H9 (cell line): ENCODE measurements around the gene ATRN. TPM values are rescaled to one million over a fixed set of nuclear protein-coding genes. Genes with fewer than 3 reads are reported as not detected.
A peak's percentile ranks its signal among the peaks of the same experiment; 100 is the strongest.

Experiments used
- DNase-seq: peaks from one replicate; pipeline ENCODE4 v3.0.0-alpha.2; 2017
- H2AFZ ChIP-seq: one replicate; pipeline ENCODE4 v1.6.1; 2013; ENCODE audit warnings: mild to moderate bottlenecking, low read length, control low read depth, moderate library complexity
- H2AK5ac ChIP-seq: 2 replicates; pipeline ENCODE4 v1.6.1; 2013; ENCODE audit warnings: low read length, control low read depth, mixed read lengths; ENCODE audit not compliant: insufficient read length
- H2BK120ac ChIP-seq: one replicate; pipeline ENCODE4 v1.6.1; 2013; ENCODE audit warnings: low read depth, mild to moderate bottlenecking, low read length, control low read depth, inconsistent platforms; ENCODE audit not compliant: poor library complexity, severe bottlenecking
- H2BK12ac ChIP-seq: 2 replicates; pipeline ENCODE4 v1.6.1; 2013; ENCODE audit warnings: low read length, control low read depth, mixed read lengths, low read depth; ENCODE audit not compliant: insufficient read length
- H2BK15ac ChIP-seq: 2 replicates; pipeline ENCODE4 v1.6.1; 2013; ENCODE audit warnings: low read depth, low read length, control low read depth
- H2BK20ac ChIP-seq: one replicate; pipeline ENCODE4 v1.6.1; 2013; ENCODE audit warnings: low read depth, mild to moderate bottlenecking, low read length, control low read depth, inconsistent platforms; ENCODE audit not compliant: poor library complexity, severe bottlenecking
- H2BK5ac ChIP-seq: 2 replicates; pipeline ENCODE4 v1.6.1; 2013; ENCODE audit warnings: low read length, control low read depth, mixed read lengths; ENCODE audit not compliant: insufficient read length
- H3K14ac ChIP-seq: 2 replicates; pipeline ENCODE4 v1.6.1; 2013; ENCODE audit warnings: low read length, control low read depth; ENCODE audit not compliant: insufficient read depth
- H3K18ac ChIP-seq: 2 replicates; pipeline ENCODE4 v1.6.1; 2013; ENCODE audit warnings: low read depth, mild to moderate bottlenecking, mixed read lengths, low read length, control low read depth; ENCODE audit not compliant: insufficient read length
- H3K23ac ChIP-seq: 2 replicates; pipeline ENCODE4 v1.6.1; 2013; ENCODE audit warnings: low read length, control low read depth, mixed read lengths, low read depth; ENCODE audit not compliant: insufficient read length
- H3K23me2 ChIP-seq: 2 replicates; pipeline ENCODE4 v1.6.1; 2013; ENCODE audit warnings: low read depth, mild to moderate bottlenecking, mixed read lengths, low read length, control low read depth; ENCODE audit not compliant: insufficient read length, poor library complexity, severe bottlenecking
- H3K27ac ChIP-seq: 2 replicates; pipeline ENCODE4 v1.5.1; 2013; ENCODE audit warnings: low read length, control low read depth, mixed read lengths, low read depth; ENCODE audit not compliant: insufficient read length
- H3K27me3 ChIP-seq: 2 replicates; pipeline ENCODE4 v1.6.1; 2013; ENCODE audit warnings: low read length, control low read depth, inconsistent platforms; ENCODE audit not compliant: insufficient read depth
- H3K4ac ChIP-seq: 2 replicates; pipeline ENCODE4 v1.6.1; 2013; ENCODE audit warnings: low read depth, mild to moderate bottlenecking, control low read depth, inconsistent platforms, low read length, moderate library complexity
- H3K4me1 ChIP-seq: 2 replicates; pipeline ENCODE4 v1.6.1; 2013; ENCODE audit warnings: low read length, control low read depth, inconsistent platforms; ENCODE audit not compliant: insufficient read depth
- H3K4me2 ChIP-seq: 2 replicates; pipeline ENCODE4 v1.6.1; 2013; ENCODE audit warnings: low read length, control low read depth, mixed read lengths; ENCODE audit not compliant: insufficient read length, insufficient read depth
- H3K56ac ChIP-seq: 2 replicates; pipeline ENCODE4 v1.6.1; 2013; ENCODE audit warnings: low read depth, mild to moderate bottlenecking, mixed read lengths, low read length, control low read depth; ENCODE audit not compliant: insufficient read length
- H3K79me1 ChIP-seq: 2 replicates; pipeline ENCODE4 v1.6.1; 2013; ENCODE audit warnings: low read depth, mild to moderate bottlenecking, moderate library complexity, low read length, control low read depth, inconsistent platforms; ENCODE audit not compliant: insufficient read depth, poor library complexity, severe bottlenecking
- H3K79me2 ChIP-seq: 2 replicates; pipeline ENCODE4 v1.6.1; 2013; ENCODE audit warnings: low read length, control low read depth, inconsistent platforms; ENCODE audit not compliant: insufficient read depth
- H3K9ac ChIP-seq: 2 replicates; pipeline ENCODE4 v1.6.1; 2013; ENCODE audit warnings: low read length, control low read depth, mixed read lengths; ENCODE audit not compliant: insufficient read length; ENCODE audit errors: extremely low read depth
- H3K9me3 ChIP-seq: one replicate; pipeline ENCODE4 v1.6.1; 2013; ENCODE audit warnings: low read depth, low read length, inconsistent platforms; ENCODE audit not compliant: control insufficient read depth
- H3T11ph ChIP-seq: one replicate; pipeline ENCODE4 v1.6.1; 2013; ENCODE audit warnings: mild to moderate bottlenecking, low read length, control low read depth, inconsistent platforms
- H4K20me1 ChIP-seq: one replicate; pipeline ENCODE4 v1.6.1; 2013; ENCODE audit not compliant: control insufficient read depth, insufficient read length, insufficient read depth
- H4K5ac ChIP-seq: 2 replicates; pipeline ENCODE4 v1.6.1; 2013; ENCODE audit warnings: low read depth, mild to moderate bottlenecking, mixed read lengths, low read length, control low read depth; ENCODE audit not compliant: insufficient read length
- H4K8ac ChIP-seq: replicated peaks from 2 replicates; pipeline ENCODE4 v1.6.1; 2013; ENCODE audit warnings: low read length, control low read depth, mixed read lengths, low read depth; ENCODE audit not compliant: insufficient read length
- H4K91ac ChIP-seq: 2 replicates; pipeline ENCODE4 v1.6.1; 2013; ENCODE audit warnings: low read depth, mild to moderate bottlenecking, moderate library complexity, mixed read lengths, low read length, control low read depth; ENCODE audit not compliant: insufficient read length
- H3K27ac Mint-ChIP-seq, 3 experiments: 2 replicates in 2 of 3; 3 replicates in 1 of 3; pipeline ENCODE4 v1.8.0; 2020 to 2021; ENCODE audit warnings: mixed read lengths in 3 of 3, mild to moderate bottlenecking in 1 of 3, moderate library complexity in 1 of 3
- H3K27me3 Mint-ChIP-seq: 2 replicates; pipeline ENCODE4 v1.8.0; 2021; ENCODE audit warnings: low read depth, mild to moderate bottlenecking, moderate library complexity, mixed read lengths
- H3K36me3 Mint-ChIP-seq, 3 experiments: 2 replicates in 2 of 3; 3 replicates in 1 of 3; pipeline ENCODE4 v1.8.0; 2020 to 2021; ENCODE audit warnings: low read depth in 3 of 3, mixed read lengths in 3 of 3; ENCODE audit not compliant: insufficient read depth in 1 of 3
- H3K4me1 Mint-ChIP-seq, 2 experiments: 2 replicates each; pipeline ENCODE4 v1.8.0; 2020; ENCODE audit warnings: mixed read lengths in 2 of 2
- H3K4me3 Mint-ChIP-seq, 2 experiments: 2 replicates in 1 of 2; 3 replicates in 1 of 2; pipeline ENCODE4 v1.8.0; 2020 to 2021; ENCODE audit warnings: mild to moderate bottlenecking in 2 of 2, mixed read lengths in 2 of 2, moderate library complexity in 1 of 2
- H3K9me3 Mint-ChIP-seq, 2 experiments: 2 replicates in 1 of 2; 3 replicates in 1 of 2; pipeline ENCODE4 v1.8.0; 2020; ENCODE audit warnings: mild to moderate bottlenecking in 2 of 2, mixed read lengths in 2 of 2, moderate library complexity in 1 of 2
- WGBS: extraction: QIAGEN DNeasy Blood & Tissue Kit; methylation state at CpG from one replicate; pipeline ENCODE4 v1.1.7; 2013; ENCODE audit warnings: missing lambda C conversion rate, low lambda C conversion rate, mixed read lengths; ENCODE audit not compliant: insufficient read length; ENCODE audit errors: extremely low coverage; 5-methylcytosine and 5-hydroxymethylcytosine counted together
- total RNA-seq: library from RNA; stranded (reverse); gene quantifications from 2 replicates; pipeline ENCODE4 v1.2.1, GENCODE V29; 2021
- TF ChIP-seq, protein P1 (sequence below): fragments of 200-600 bp; sonication (generic); conservative IDR thresholded peaks from 3 replicates; pipeline ENCODE4 v1.8.0; 2021; ENCODE audit warnings: antibody characterized with exemption, mild to moderate bottlenecking

The ATRN gene
- total RNA-seq, 1 experiment from 2014 or later = 23.1 TPM

DNA sequence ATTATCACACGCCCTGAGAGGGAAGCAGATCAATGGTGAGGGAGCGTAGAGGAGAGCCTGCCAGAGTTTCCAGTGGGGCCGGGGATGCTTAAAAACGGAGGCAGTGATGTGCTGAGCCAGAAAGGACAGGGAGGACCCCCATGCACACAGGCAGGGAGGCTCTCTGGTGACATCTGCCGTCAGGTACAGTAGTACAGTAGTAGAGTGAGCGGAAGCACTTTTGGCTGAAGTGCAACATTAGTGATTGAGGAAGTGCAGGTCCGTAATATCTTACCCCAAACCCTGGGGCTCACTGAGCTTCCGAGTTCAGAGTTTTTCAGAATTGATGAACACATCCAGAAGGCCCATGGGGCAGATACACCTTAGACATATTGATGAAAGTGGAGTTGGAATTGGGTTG lies 150.3 kb downstream of the ATRN start:
- no CpG with 5 or more reads among the region's 8 CpGs for WGBS
- Histone ChIP-seq H2BK5ac (no peak overlapping the region), H2BK20ac (no peak overlapping the region), H3K79me2 (no peaks in the 10 kb centered on the region), H4K5ac (no peak overlapping the region), H2BK12ac (no peak overlapping the region), H3K56ac (no peak overlapping the region), H3T11ph (no peak overlapping the region), H4K91ac (no peak overlapping the region), H3K18ac (no peak overlapping the region), H2BK15ac (no peak overlapping the region), H3K23ac (no peak overlapping the region), H3K4me1 (peaks cover 1% of the 10 kb centered on the region), H2AFZ (no peak overlapping the region), H3K23me2 (no peaks in the 10 kb centered on the region), H3K9ac (no peak overlapping the region), H3K4me2 (no peak overlapping the region), H3K27ac (no peak overlapping the region), H3K9me3 (no peaks in the 10 kb centered on the region), H3K79me1 (no peaks in the 10 kb centered on the region), H2AK5ac (no peak overlapping the region), H2BK120ac (no peak overlapping the region), H3K4ac (no peak overlapping the region), H3K14ac (no peak overlapping the region), H4K20me1 (no peaks in the 10 kb centered on the region), H4K8ac (no peak overlapping the region), H3K27me3 (no peaks in the 10 kb centered on the region)
- peak; percentile 49 for DNase-seq
- Mint-ChIP-seq H3K4me1 (peaks cover 10 to 20% of the 10 kb centered on the region in 2 experiments), H3K27ac (no peak overlapping the region; a peak in 1 of 7 replicates), H3K27me3 (no peaks in the 10 kb centered on the region), H3K36me3 (no peaks in the 10 kb centered on the region), H3K4me3 (no peak overlapping the region), H3K9me3 (no peaks in the 10 kb centered on the region)
- TF ChIP-seq, protein P1, sequence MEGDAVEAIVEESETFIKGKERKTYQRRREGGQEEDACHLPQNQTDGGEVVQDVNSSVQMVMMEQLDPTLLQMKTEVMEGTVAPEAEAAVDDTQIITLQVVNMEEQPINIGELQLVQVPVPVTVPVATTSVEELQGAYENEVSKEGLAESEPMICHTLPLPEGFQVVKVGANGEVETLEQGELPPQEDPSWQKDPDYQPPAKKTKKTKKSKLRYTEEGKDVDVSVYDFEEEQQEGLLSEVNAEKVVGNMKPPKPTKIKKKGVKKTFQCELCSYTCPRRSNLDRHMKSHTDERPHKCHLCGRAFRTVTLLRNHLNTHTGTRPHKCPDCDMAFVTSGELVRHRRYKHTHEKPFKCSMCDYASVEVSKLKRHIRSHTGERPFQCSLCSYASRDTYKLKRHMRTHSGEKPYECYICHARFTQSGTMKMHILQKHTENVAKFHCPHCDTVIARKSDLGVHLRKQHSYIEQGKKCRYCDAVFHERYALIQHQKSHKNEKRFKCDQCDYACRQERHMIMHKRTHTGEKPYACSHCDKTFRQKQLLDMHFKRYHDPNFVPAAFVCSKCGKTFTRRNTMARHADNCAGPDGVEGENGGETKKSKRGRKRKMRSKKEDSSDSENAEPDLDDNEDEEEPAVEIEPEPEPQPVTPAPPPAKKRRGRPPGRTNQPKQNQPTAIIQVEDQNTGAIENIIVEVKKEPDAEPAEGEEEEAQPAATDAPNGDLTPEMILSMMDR = peak; percentile 62
